NB4 (cell line): Measurements from ENCODE around the gene C1QTNF8.

Experiments
- MYC ChIP-seq: IDR thresholded peaks from 2 replicates; pipeline ENCODE4 v1.6.1; 2011; ENCODE audit warnings: low read depth, low read length
- POLR2A ChIP-seq: IDR thresholded peaks from 2 replicates; pipeline ENCODE4 v1.6.1; 2011; ENCODE audit warnings: mild to moderate bottlenecking; ENCODE audit not compliant: insufficient read length; ENCODE audit errors: extremely low read depth
- TF ChIP-seq, protein P1 (sequence below): IDR thresholded peaks from one replicate; pipeline ENCODE4 v1.5.1; 2012; ENCODE audit warnings: low read depth, low read length
- TF ChIP-seq, protein P2 (sequence below): IDR thresholded peaks from 2 replicates; pipeline ENCODE4 v1.6.1; 2011; ENCODE audit warnings: low read depth, low read length

DNA sequence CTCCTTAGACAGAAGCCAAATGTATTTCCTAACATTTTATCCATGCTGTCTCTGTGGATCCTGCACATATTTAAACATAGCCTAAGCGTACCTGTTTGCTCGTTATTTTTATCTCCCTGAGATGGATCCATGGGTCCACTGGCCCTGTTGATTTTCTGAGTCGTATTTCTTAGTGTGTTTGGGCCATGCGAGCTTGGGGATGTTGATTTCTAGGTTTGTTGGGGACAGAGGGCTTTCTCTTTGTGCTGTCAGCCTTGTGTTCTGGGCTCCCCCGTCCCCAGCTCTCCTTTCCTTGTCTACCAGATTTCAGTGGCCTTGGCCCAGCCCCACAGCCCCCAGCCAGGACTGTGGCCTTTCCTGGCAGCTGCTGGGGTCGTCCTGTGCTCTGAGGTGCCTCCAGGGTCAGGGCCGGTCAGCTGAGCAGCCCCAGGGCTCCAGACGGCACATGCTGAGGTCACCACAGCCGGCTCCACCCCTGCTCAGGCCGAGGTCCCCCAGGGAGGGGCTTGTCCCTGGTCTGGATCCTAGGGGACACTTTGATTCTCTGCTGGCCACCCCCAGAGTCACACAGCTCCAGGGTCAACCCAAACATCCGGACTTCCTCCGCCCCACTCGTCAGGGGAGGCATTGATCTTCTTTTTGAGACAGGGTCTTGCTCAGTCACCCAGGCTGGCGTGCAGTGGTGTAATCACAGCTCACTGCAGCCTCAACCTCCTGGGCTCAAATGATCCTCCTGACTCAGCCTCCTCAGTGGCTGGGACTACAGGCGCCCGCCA lies 19.1 kb downstream of the C1QTNF8 start:
- TF ChIP-seq POLR2A (no peak), MYC (no peak)
- TF ChIP-seq, protein P1, sequence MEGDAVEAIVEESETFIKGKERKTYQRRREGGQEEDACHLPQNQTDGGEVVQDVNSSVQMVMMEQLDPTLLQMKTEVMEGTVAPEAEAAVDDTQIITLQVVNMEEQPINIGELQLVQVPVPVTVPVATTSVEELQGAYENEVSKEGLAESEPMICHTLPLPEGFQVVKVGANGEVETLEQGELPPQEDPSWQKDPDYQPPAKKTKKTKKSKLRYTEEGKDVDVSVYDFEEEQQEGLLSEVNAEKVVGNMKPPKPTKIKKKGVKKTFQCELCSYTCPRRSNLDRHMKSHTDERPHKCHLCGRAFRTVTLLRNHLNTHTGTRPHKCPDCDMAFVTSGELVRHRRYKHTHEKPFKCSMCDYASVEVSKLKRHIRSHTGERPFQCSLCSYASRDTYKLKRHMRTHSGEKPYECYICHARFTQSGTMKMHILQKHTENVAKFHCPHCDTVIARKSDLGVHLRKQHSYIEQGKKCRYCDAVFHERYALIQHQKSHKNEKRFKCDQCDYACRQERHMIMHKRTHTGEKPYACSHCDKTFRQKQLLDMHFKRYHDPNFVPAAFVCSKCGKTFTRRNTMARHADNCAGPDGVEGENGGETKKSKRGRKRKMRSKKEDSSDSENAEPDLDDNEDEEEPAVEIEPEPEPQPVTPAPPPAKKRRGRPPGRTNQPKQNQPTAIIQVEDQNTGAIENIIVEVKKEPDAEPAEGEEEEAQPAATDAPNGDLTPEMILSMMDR = no peak
- TF ChIP-seq, protein P2, sequence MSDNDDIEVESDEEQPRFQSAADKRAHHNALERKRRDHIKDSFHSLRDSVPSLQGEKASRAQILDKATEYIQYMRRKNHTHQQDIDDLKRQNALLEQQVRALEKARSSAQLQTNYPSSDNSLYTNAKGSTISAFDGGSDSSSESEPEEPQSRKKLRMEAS = no peak
